PC-3 (cell line): Measurements from ENCODE around the gene RAG1.

Source experiments
- EZH2phosphoT487 ChIP-seq: fragments of 300-600 bp; sonication (generic); IDR thresholded peaks from 2 replicates; pipeline ENCODE4 v1.6.1; 2018; ENCODE audit warnings: mild to moderate bottlenecking, antibody characterized with exemption, low read length, borderline replicate concordance
- TF ChIP-seq, protein P1 (sequence below): fragments of 300-600 bp; sonication (generic); conservative IDR thresholded peaks from 2 replicates; pipeline ENCODE4 v1.5.1; 2017; ENCODE audit warnings: antibody characterized with exemption, low read depth, mild to moderate bottlenecking, low read length

- TF ChIP-seq, protein P1, sequence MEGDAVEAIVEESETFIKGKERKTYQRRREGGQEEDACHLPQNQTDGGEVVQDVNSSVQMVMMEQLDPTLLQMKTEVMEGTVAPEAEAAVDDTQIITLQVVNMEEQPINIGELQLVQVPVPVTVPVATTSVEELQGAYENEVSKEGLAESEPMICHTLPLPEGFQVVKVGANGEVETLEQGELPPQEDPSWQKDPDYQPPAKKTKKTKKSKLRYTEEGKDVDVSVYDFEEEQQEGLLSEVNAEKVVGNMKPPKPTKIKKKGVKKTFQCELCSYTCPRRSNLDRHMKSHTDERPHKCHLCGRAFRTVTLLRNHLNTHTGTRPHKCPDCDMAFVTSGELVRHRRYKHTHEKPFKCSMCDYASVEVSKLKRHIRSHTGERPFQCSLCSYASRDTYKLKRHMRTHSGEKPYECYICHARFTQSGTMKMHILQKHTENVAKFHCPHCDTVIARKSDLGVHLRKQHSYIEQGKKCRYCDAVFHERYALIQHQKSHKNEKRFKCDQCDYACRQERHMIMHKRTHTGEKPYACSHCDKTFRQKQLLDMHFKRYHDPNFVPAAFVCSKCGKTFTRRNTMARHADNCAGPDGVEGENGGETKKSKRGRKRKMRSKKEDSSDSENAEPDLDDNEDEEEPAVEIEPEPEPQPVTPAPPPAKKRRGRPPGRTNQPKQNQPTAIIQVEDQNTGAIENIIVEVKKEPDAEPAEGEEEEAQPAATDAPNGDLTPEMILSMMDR, result no peak
- TF ChIP-seq EZH2phosphoT487, result no peak
Observed at GRCh38 chr11:36627471-36627870, 59.7 kb downstream of the RAG1 start.
